ENCODE measurements around the gene CADM2.

- TF ChIP-seq POLR2A (IDR thresholded peaks at IDR 0.05; ENCODE audit: low read length): no peak
- TF ChIP-seq GATA1 (IDR thresholded peaks at IDR 0.05; ENCODE audit: low read depth, low read length): no peak
These were observed 862.5 kb downstream of the CADM2 start for GRCh38 chr3:85821130-85821756.

Measured in erythroblast (primary cell).